ENCODE measurements around the gene EMC10.

Gene EMC10

DNA sequence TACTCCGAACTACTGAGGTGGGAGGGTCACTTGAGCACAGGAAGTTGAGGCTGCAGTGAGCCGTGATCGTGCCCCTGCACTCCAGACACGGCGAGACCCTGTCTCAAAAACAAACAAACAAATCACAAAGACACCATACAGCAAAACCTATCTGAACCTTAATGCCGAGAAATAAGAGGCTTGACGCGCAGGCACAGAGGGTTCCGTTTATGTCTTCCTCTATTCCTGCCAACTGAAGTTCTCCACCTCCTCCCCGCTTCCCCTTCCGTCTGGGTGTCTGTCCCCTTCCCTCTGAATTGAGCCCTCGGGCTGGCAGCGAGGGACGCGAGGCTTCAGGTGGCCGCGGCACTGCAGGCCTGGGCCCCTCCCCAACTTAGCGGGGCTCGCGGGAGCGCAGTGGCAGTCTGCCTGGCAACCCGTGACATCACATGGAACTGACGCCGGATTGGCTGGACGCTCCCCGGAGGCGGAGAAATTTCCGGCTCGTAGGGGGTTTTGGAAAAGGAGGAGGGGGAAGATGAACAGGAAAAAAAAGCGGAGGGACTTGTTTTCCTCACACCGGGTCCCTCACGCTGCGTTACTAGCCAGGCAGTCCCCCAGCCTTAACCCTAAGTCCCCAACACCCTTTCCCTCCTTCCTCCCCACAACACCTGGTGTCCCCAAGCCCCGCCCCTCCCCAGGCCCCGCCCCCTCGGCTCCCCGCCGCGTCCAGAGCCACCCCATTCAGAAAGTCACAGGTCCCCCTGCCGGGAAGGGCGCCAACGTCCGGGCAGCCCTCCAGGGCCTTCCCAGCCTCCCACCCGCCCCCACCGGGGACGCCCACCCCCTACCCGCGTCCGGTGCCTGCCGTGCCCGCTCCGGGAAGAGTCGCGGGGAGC lies 44.7 kb upstream of the EMC10 start:
- TF ChIP-seq, protein P1, sequence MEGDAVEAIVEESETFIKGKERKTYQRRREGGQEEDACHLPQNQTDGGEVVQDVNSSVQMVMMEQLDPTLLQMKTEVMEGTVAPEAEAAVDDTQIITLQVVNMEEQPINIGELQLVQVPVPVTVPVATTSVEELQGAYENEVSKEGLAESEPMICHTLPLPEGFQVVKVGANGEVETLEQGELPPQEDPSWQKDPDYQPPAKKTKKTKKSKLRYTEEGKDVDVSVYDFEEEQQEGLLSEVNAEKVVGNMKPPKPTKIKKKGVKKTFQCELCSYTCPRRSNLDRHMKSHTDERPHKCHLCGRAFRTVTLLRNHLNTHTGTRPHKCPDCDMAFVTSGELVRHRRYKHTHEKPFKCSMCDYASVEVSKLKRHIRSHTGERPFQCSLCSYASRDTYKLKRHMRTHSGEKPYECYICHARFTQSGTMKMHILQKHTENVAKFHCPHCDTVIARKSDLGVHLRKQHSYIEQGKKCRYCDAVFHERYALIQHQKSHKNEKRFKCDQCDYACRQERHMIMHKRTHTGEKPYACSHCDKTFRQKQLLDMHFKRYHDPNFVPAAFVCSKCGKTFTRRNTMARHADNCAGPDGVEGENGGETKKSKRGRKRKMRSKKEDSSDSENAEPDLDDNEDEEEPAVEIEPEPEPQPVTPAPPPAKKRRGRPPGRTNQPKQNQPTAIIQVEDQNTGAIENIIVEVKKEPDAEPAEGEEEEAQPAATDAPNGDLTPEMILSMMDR (IDR thresholded peaks at IDR 0.05; ENCODE audit: low read depth, low read length, missing control alignments): no peak
- in situ Hi-C loops (cut with HindIII; ENCODE audit: low sequenced_read_pairs): no loop called here
- H3K4me3 ChIP-seq (ENCODE audit: low read depth, low read length): peak overlapping the region; percentile 51
- DNase-seq (ENCODE audit: low read depth): peak; percentile 41

DNA sequence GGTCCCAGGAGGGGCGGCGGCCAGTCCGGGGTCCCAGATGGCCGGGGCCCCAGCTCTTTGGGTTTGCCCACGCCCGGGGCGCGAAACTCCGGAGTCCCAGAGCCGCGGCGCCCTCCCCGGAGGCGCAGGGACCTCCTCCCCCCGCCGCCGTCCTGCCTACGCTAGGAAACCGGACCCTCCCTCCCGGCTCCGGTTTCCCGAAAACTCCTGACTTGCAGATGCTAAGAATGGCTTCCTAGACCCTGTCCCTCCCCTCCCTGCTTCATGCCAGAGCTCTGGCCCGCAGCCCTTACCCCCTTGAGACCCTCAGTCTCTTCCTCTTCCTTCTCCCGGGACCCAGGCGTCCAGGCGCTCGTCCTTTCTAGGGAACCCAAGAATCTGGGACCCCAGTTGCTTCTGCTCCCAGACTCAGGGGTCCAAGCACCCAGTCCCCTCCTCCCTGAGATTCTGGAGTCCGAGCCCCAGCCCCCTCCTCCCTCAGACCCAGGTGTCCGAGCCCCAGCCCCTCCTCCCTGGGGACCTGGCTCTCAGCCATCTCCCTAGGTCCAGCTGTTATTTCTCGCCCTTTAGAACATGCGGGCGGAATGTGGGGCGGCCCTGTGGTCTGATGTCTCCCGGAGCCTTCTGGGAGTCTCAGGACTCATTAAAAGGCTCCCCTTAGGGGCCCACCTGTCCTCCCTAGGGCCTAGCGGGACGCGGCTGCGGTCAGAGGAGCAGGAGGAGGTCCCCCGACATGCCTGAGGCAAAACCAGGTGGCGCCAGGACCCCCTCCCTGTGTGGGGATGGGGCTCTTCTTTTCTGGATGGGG lies 43.9 kb upstream of the EMC10 start, which contains the start of gene MYBPC2:
MYBPC2 (plus strand) TSS at position 672 of the 808 bp plus-strand sequence; CDS start at position 734, 62 bp downstream.
- in situ Hi-C loops (cut with HindIII; ENCODE audit: low sequenced_read_pairs): no loop called here
- peak within 1 kb of the TSS; percentile 51 for H3K4me3 ChIP-seq (ENCODE audit: low read depth, low read length)
- TF ChIP-seq, protein P1 (IDR thresholded peaks at IDR 0.05; ENCODE audit: low read depth, low read length, missing control alignments): no peak
- no peak for DNase-seq (ENCODE audit: low read depth)

DNA sequence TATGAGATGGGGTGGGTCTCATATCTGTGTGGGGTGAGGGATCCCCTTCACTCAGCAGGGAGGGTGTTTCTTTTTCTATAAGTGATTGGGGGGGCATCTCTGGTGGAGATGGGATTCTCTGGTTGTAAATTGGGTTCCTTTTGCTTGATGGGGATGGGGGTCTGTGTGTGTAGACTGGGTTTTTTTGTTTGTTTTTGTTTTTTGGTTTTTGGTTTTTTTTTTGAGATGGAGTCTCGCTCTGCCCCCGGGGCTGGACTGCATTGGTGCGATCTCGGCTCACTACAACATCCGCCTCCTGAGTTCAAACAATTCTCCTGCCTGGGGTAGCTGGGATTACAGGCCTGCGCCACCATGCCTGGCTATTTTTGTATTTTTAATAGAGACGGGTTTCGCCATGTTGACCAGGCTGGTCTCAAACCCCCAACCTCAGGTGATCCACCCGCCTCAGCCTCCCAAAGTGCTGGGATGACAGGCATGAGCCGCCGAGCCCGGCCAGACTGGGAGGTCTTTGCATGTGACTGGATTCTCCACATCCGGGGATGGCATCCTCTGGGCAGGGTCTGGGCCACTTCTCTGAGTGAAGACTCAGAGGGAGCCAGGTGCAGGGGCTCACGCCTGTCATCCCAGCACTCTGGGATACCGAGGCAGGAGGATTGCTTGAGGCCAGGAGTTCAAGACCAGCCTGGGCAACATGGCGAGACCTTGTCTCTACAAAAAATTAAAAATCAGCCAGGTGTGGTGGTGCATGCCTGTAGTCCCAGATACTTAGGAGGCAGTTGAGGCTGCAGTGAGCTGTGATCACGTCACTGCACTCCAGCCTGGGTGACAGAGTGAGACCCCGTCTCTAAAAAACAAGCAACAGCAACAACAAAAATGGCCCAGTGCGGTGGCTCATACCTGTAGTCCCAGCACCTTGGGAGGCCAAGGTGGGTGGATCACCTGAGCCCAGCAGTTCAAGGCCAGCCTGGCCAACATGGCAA lies 42.8 kb upstream of the EMC10 start:
- TF ChIP-seq, protein P1 (IDR thresholded peaks at IDR 0.05; ENCODE audit: low read depth, low read length, missing control alignments): no peak
- H3K4me3 ChIP-seq (ENCODE audit: low read depth, low read length): no peak overlapping the region
- no peak for DNase-seq (ENCODE audit: low read depth)
- in situ Hi-C loops (cut with HindIII; ENCODE audit: low sequenced_read_pairs): no loop called here

DNA sequence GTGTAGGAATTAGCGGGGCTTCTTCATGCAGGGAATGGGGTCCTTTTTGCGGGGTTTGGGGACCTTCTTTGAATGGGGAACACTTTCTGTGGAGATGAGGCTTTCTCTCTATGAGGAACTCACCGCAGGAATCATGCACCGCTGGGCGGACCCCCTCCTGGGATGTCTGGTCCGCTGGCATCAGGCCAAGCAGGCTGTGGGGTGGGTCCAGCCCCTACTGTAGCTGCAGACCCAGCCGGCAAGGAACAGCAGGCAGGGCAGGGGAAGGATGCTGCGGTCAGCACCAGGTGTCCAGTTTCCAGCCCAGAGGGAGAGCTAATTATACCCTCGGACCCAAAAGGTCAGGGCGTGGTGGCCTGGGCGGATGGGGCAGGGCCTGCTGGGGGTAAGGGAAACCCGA lies 41.8 kb upstream of the EMC10 start:
- in situ Hi-C loops (cut with HindIII; ENCODE audit: low sequenced_read_pairs): no loop called here
- TF ChIP-seq, protein P1 (IDR thresholded peaks at IDR 0.05; ENCODE audit: low read depth, low read length, missing control alignments): no peak
- DNase-seq (ENCODE audit: low read depth): no peak
- H3K4me3 ChIP-seq (ENCODE audit: low read depth, low read length): no peak overlapping the region

DNA sequence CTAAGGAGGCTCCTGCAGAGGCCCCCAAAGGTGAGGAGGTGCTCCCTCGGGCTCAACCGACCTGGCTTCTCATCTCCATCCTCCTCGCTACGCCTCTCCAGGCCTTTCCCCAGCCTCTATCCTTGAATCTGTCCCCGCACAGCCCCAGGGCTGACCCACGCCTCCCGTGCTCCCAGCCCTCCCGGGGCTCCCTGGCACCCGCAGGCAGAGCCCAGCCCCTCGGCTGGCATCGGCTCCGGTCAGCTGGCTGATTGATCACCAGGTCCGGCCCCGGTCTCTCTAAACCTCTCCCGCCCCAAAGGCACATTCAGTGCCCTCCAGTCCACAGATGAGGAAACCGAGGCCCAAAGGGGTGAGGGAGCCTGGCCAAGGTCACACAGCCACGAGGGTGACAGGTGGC lies 41.1 kb upstream of the EMC10 start:
- TF ChIP-seq, protein P1 (IDR thresholded peaks at IDR 0.05; ENCODE audit: low read depth, low read length, missing control alignments): no peak
- no peak overlapping the region for H3K4me3 ChIP-seq (ENCODE audit: low read depth, low read length)
- no peak for DNase-seq (ENCODE audit: low read depth)
- in situ Hi-C loops (cut with HindIII; ENCODE audit: low sequenced_read_pairs): no loop called here
